ENCODE results near the gene RGPD8.
"Not testable (repeated sequence)": the region's sequence is repeated elsewhere in the genome, so short reads cannot be mapped to it uniquely, and the experiment has no call there.

RGPD8 gene

DNA sequence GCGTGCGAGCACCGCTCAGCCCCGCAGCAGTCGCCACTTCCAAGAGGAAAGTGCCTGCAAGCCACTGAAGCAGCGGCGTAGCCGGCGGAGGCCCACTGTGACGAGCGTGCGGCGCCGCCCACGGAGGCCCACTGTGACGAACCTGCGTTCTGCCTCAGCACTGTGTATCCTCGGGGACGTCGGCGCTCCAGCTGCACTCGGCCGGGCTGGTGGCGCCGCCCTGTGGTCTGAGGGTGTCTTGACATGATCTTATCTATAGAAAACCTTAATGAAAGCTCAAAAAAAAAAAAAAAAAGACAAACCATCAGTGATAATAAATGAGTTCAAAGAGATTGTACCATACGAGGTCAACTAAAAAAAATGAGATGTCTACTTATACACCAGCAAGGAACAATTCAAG is at the start of gene RGPD8:
RGPD8 (minus strand) TSS at position 166 of the 400 bp plus-strand sequence. CDS start 192 bp downstream, outside the sequence.
- DNase-seq, result not testable (repeated sequence)

DNA sequence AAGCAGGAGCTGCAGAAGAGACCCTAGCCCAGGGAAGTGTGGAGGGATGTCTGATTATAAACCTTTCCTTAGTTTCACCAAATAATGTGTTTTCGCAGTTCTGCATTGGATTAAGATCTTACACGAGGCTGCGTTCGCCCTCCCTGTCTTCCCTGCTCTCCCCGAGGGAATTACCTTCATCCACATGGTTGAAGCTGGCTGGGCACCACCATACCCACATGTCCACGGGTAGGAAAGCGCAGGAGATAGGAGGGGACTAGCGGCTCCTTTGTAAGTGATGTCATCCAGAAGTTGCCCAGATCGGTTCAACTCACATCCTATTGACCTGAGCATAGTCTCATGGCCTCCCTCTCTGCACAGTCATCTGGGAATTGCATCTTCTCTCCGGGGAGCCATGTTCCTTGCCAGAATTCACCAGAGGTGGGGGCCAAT is 49.6 kb upstream of the RGPD8 start:
- DNase-seq, result no peak

DNA sequence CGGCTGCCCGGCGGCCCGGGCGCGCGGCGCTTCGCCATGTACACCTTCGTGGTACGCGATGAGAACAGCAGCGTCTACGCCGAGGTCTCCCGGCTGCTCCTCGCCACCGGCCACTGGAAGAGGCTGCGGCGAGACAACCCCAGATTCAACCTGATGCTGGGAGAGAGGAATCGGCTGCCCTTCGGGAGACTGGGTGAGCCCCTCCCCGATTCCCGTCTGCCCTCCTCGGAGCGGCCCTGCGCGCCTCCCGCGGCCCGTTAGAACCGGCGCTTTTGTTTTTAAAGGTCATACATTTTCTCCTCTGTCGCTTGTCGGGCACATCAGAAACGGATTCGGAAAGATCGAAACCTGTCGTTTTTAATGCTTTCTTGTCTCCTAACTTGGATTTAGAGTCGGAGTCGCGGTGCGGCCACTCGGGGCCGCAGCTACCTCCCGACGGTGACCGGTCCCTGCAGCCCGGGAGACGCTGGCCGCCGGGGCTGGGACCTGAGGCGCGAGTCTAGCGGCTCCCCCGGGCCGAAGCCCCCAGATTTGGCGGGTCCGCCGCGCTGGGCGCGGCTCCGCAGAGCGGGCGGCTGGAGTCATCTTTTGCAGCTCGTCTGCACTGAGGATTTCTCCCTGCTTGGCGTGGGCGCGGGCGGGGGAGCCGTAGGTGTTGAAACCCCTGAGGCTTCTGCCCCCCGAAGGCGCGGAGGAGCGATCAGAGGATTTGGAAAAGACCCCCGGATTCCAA is 49.0 kb upstream of the RGPD8 start:
- peak in 3 of 4 experiments; percentile 3 to 28 (median 5) for DNase-seq

DNA sequence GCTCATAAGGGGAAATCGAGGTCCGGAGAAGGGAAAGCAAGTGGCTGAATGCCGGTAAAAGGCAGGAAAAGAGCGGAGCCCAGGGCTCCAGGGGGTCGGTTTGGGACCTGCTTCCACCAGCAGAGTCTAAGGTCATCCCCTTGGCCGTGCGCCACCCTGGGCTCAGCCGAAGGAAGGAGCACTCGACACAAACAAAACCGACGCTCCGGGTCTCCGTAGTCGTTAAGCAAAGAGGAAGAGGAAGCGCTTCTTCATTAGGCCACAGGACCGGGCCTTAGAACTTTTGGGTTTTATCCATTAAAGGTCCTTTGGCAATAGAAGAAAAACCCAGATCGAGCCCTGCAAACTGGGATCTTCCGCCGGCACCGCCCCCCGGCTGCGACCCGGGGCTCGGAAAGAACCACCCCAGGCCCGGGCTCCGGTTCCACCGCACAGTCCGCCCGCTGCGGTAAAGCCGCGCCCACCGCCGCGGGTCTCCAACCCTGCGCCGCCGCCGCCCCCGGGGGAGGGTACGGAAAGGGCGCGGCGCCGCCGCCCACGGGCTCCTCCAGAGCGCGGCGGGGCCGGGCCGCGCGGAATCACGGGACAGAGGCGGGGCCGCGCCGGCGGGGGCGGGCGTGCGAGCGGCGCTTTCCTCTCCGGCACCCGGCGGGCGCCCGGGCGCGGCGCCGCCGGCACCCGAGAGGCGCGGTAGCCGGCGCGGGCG is 48.2 kb upstream of the RGPD8 start, which contains the start of gene TTL:
TTL (plus strand) TSS at position 629 of the 706 bp plus-strand sequence. CDS start 189 bp downstream, outside the sequence.
- DNase-seq, result peak; percentile 28 to 78 (median 43)

DNA sequence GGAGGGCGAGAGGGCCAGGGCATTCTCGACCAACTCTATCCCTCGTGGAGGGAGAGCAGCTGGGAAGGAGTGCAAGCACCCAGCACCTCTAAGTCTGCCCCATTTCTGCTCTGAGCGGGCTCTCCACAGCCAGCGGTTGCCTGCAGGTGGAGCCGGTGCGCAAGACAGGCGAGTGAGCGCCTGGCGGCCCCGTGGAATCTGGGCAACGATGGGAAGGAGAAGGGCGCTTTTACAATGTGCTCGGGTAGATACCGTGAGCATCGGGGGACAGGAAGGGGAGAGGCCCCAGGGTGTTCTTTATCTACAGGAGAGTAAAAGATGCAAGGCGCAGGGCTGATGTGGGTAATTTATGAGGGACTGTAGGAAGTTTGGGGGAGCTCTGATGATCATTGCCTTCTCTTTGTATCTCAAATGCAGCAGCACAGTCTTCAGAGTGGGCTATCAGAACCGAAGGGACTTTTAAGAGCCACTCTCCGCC is 47.6 kb upstream of the RGPD8 start:
- DNase-seq, result peak; percentile 47 to 76 (median 66)

DNA sequence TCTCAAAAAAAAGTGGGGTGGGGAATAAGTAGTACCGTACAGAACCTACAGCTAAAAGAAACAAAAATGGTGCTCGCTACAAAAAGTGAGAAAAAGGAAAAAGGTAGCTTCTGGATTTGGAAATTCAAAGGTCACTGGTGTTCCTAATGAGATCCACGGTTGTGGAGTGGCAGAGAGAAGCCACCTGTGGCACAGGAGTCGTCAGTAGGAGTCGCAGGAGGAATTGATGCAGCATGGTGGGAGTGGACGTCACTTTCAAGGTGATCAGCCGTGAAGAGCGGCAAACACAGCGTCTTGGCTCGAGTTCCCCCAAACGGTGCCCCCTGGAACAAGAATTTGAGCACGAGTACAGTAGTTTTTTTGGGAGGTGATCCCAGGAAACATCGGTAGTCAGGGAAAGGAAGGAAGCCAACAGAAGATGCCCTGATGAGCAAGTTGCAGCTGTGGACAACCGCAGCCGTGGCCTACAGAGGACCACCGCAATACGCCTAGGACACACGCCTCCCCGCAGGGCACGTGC is 47.1 kb upstream of the RGPD8 start:
- peak in 1 of 4 experiments; percentile 10 for DNase-seq

DNA sequence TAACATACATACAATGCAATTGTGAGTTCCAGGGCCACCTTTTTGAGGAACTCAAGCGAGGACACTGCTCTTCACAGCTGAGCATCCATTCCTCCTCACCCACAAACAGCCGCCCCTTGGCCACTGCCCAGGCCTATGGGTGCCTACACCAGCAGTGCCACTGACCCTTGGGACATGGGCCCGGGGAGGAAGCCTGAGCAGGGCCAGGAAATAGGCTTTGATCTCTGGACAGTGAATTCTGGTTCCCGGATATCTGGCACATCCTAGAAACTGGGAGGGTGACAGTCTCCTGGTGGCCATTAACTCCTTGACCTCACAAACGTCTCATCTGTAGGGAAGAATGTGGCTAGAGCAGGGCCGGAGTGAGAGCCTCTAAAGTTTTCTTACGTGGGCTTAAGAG is 43.0 kb upstream of the RGPD8 start:
- no peak for DNase-seq

DNA sequence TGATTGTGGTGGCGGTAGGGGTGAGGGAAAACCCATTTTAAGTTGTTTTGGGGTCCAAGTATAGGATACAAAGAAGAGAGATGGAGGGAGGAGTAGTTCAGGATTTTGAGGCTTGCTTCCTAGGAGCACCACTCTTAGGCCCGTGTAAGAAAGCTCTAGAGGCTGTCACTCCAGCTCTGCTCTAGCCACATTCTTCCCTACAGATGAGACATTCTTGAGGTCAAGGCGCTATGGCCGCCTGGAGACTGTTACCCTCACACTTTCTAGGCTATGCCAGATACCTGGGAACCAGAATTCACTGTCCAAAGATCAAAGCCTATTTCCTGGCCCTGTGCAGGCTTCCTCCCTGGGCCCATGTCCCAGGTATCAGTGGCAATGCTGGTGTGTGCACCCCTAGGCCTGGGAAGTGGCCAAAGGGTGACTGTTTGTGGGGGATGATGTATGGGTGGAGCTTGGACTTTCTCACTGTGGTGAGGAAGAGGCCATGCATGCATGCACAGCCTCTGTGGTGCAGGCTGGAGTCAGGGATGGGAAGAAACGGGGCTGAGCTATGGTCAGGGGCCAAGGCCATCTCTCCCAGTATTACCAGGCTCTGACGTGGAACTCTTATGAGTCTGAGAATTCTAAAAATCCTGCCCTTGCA is 41.5 kb upstream of the RGPD8 start:
- no peak for DNase-seq

DNA sequence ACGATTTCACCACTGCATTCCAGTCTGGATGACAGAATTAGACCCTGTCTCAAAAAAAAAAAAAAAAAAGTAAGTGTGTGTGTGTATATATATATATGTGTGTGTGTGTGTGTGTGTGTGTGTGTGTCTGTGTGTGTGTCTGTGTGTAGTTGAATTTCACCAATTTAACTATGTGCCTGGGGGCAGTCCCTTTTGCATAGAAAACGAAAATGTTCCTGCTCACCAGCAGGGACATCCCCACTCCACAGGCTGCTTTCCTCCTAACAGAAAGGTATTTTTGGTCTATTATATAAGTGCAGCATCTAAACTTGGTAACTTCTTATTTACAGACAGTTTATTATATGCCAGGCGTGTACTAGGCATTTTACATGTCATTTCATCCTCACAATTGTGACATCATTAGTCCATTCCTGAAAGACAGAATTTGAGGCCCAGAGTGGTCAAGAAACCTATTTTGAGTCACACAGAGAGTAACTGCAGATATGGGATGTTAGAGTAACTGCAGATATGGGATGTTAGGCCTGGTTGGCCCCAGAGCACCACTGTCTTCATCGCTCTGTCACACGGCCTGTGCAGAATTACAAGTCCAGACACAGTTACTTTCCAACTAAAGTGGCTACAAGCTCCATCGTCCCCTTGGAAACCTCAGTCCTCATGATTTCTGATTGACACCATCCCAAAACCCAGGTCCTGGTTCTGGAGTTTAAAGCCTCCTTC is 39.3 kb upstream of the RGPD8 start:
- DNase-seq, result no peak

DNA sequence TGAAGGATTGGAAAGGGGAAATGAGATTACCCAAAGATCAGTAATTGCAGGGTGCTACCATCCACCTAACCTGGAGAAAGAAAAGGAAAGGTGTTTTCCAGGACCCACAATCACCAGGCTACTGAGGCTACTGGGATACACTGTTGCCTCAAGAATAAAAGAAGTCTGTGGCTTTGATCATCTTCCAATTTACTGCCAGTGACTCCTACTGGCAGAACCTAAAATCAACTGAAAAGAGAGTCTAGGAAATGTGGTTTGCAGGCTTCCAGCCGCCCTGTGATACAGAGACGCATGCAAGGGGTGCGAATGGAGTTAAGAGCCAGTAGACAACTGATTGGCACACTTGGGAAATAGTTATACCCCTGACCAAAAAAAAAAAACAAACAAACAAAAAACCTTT is 31.9 kb upstream of the RGPD8 start:
- DNase-seq, result no peak

DNA sequence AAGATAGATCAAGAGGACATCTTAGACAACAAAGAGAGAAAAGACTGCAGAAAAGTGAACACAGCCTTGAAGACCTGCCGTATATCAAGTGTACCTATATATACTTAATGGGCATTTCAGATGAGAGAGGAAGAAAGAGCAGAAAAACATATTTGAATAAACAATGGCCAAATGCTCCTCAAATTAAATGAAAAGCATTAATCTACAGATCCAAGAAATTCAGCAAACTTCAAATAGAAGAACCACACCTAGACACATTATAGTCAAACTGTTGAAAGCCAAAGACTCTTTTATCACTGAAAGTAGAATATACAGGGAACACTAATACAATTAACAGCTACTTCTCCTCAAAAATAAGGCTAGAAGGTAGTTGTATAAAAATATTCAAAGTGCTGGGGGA is 29.8 kb upstream of the RGPD8 start:
- DNase-seq, result no peak

DNA sequence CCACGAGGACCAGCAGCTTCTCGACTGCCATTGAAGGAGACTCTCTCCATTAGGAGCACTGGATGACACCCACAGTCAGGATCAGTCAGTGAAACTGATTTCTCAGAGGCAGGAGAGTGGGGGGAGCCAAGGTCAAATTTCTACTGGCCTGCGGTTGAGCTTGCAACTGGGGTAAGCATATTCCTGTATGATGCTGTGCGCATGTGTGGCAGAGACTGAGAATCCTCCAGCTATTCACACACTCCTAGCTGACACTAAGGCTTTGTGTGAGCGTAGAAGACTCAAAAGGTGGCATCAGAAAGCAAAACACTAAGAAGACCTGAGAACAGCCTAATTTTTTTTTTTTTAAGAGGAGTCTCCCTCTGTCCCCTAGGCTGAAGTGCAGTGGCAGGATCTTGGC is 28.7 kb upstream of the RGPD8 start:
- DNase-seq, result no peak

DNA sequence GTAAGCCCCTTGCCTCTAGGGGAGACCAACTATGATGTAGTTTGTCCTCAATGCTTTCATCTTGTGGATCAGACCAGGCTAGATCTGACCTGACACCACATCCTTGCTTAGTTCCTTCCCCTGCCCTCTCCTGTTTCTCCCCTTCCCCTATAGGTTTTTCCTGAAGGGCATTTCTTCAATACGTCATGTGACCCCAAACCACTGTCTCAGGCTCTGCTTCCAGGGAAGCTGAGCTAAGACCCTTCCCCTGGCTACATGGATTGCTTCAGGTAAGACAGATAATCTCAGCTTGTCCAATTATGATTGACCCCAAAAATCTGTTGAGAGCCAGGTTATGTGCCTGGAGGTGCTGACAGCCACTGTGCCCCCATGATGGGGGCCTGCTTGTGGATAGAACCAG is 25.9 kb upstream of the RGPD8 start:
- DNase-seq, result no peak

DNA sequence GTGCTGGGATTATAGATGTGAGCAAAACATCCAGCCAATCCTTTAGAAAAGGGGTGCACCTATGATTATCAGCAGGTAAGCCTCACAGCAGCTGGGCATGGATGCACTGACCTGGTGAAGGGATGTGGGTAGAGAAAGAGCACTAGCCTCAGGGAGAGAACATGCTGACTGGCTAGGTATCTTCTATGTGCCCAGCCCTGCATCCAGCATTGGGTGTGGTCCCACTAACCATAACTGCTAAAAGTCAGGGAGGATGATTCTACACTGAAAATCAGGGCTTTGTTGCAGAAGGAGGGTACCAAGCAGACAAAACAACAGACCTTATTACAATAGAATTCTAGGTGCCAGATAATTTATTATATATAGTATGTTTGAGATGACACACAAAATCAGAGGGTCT is 21.1 kb upstream of the RGPD8 start:
- DNase-seq, result no peak

DNA sequence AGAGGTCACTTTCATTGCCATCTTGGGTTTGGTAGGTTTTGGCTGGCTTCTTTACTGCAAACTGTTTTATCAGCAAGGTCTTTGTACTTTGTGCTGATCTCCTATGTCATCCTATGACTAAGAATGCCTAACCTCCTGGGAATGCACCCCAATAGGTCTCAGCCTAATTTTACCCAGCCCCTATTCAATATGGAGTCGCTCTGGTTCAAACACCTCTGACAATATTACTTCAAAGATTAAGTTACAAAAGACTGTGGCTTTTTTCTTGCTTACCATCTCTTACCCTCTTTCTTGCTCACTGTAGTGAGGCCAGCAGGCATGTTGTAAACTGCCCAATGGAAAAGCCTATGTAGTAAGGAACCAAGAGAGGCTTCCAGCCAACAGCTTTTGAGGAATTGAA is 17.9 kb upstream of the RGPD8 start:
- no peak for DNase-seq

DNA sequence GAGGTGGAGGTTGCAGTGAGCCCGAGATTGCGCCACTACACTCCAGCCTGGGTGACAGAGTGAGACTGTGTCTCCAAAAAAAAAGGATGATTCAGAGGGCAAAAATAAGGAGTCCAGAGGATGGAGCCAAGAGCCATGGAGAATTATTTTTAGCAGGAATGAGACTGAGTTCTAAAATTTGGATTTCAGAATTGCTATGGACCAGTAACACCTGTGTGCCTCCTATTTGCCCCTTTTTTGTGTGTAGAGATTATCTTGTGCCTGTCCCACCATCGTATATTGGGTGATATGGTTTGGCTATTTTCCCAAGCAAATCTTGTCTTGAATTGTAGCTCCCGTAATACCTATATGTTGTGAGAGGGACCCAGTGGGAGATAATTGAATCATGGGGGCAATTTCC is 16.4 kb upstream of the RGPD8 start:
- DNase-seq, result no peak

DNA sequence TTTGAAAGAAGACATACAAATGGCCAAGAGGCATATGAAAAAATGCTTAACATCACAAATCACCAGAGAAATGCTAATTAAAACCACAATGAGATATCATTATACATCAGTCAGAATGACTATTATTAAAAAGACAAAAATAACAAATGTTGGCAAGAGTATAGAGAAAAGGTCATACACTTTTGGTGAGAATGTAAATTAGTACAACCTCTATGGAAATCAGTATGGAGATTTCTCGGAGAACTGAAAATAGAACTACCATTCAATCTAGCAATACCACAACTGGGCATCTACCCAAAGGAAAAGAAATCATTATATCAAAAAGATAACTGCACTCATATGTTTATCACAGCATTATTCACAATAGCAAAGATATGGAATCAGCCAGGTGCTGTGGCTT is 10.8 kb upstream of the RGPD8 start:
- DNase-seq, result not testable (repeated sequence)

DNA sequence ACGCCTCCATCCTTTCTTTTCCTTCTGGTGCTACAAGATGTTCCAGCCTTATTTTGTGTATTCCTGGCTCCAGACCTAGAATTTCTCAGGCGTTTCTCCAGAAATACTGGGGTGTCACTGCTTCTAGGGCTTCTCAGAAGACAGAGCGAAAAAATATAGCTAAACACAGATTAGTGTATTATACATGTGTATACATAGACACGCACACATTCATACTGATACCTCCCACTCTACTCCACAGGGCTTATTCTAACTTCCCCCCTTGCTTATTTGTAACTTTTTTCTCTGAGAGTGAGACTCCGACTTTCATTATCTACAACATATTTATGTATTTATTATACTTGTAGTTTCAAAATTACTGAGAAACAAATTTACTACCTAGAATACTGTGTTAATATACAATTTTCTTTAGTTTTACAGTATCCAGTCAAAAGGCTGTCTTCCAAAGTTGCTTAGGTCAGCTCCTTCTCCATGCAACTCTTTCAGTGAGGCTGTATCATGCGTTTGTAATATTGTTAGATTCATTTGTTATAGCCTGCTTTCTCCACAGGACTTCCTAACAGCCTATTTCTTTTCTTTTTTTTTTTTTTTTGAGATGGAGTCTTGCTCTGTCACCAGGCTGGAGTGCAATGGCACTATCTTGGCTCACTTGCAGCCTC is 5.3 kb upstream of the RGPD8 start:
- DNase-seq, result not testable (repeated sequence)

DNA sequence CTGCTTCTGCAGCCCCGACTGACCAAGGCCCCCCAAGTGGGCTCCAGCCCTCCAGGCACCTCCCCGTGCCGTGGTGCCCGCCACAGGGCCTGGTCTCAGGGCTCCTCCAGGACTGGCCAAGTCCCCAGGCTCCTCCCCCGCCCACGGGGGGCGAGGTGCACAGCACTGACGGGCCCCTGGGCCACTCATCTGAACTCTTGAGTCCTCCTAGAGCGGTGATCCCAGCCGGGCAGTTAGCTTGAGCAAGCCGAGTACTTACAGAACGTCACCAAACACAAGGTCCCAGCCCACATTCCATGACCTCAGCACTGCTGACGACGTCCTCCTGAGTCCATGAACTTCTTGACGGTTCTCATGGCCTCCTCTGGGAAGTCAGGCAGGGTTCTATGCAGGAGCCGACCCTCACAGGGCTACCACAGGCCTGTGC is 4.0 kb upstream of the RGPD8 start:
- DNase-seq, result not testable (repeated sequence)

DNA sequence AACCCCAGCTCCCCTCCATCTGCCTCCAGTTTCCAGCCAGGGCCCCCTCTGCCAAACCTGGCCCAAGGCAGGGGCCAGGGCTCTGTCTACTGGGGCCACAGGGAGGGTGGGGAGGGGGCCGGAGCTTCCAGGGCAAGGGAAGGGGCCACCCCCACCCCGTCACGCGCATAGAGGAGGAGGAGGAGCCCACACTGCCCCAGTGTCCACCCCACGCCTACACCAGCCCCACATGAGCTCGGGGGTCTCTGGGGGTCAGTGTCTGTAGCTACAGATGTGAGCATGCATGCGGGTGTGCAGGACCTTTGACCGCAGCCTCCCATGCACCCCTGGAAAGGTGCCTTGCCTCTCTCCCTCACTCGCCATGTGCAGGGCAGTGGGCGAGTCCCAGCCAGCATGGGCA is 3.5 kb upstream of the RGPD8 start:
- not testable (repeated sequence) for DNase-seq

DNA sequence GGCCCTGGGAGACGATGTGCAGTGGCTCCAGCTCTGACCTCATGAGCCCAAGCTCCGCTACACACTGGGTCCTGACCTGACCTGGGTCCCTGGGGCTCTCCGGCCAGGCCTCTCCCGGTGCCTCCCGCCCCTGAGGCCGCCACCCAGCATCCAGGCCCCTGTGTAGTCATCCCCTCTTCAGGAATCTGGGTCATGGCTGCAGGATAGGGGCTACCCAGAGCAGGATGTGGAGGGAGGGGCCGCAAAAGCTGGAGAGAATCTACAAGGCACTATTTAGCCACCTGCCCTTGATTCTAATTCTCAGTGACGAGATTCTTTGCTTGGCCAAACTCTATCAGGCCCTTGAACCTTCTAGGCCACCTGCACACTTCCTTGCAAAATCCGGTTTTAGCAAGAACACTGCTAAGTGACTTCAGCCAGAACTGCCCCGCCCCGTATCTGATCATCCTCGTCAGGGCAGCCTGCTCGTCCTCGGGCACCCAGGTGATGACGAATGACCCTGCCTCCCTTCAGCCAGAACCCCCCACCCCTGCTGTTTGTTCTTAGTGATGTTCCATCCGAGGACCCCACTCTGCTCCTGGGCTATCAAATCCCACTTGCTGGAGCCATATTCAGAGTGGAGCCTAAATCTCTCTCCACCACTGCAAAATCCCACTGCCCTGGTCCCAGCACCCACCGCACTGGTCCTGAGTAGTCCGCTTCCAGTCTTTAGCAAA is 2.4 kb upstream of the RGPD8 start:
- DNase-seq, result not testable (repeated sequence)
